ENCODE results near the gene NFKBIA.

The NFKBIA gene

DNA sequence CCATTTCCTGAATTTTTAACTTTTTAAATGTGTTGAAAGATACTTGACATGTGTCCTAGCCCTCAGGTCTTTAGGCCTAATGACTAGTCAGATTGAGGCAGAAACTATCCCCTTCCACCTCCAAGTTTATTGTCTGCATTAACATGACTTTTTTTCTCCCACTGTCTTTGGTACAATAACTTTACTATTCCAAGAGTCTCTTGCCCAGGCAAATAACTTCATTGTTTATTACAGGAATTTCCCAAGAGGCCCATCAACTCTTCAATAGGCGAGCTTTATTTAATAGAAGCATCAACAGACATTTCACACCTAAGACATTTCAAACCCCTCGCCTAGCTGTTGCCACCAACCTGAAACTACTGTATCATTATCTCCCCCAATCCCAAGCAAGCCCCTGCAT is 10.7 kb downstream of the NFKBIA start:
- Histone ChIP-seq H3K9me3 (ENCODE audit: control insufficient read depth, insufficient read depth, low read length) (no peaks in the 10 kb centered on the region), H3K27ac (ENCODE audit: low read depth, low read length) (no peak overlapping the region), H3K27me3 (ENCODE audit: control insufficient read depth, low read length) (no peaks in the 10 kb centered on the region), H3K79me2 (ENCODE audit: control insufficient read depth, low read length) (no peaks in the 10 kb centered on the region), H3K9me2 (replicated peaks; ENCODE audit: control insufficient read depth, low read length) (no peaks in the 10 kb centered on the region), H3K4me2 (ENCODE audit: low read length) (no peak overlapping the region), H3K36me3 (ENCODE audit: control insufficient read depth, low read length) (no peaks in the 10 kb centered on the region), H3K4me3 (ENCODE audit: low read length) (no peak overlapping the region), H4K20me1 (ENCODE audit: control insufficient read depth, insufficient read depth, low read depth, low read length) (no peaks in the 10 kb centered on the region), H3F3A (ENCODE audit: control insufficient read depth, insufficient read depth) (0 out of 2 replicates have a peak, but pooled peaks cover 5% of the 10 kb centered on the region), H3K4me1 (ENCODE audit: control insufficient read depth, low read length) (peaks cover 9% of the 10 kb centered on the region)
- TF ChIP-seq EZH2phosphoT487 (IDR thresholded peaks at IDR 0.05; ENCODE audit: borderline replicate concordance, low read length), result no peak
- TF ChIP-seq, protein P1, sequence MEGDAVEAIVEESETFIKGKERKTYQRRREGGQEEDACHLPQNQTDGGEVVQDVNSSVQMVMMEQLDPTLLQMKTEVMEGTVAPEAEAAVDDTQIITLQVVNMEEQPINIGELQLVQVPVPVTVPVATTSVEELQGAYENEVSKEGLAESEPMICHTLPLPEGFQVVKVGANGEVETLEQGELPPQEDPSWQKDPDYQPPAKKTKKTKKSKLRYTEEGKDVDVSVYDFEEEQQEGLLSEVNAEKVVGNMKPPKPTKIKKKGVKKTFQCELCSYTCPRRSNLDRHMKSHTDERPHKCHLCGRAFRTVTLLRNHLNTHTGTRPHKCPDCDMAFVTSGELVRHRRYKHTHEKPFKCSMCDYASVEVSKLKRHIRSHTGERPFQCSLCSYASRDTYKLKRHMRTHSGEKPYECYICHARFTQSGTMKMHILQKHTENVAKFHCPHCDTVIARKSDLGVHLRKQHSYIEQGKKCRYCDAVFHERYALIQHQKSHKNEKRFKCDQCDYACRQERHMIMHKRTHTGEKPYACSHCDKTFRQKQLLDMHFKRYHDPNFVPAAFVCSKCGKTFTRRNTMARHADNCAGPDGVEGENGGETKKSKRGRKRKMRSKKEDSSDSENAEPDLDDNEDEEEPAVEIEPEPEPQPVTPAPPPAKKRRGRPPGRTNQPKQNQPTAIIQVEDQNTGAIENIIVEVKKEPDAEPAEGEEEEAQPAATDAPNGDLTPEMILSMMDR (IDR thresholded peaks at IDR 0.05; ENCODE audit: low read depth, low read length, poor library complexity, severe bottlenecking), result no peak

DNA sequence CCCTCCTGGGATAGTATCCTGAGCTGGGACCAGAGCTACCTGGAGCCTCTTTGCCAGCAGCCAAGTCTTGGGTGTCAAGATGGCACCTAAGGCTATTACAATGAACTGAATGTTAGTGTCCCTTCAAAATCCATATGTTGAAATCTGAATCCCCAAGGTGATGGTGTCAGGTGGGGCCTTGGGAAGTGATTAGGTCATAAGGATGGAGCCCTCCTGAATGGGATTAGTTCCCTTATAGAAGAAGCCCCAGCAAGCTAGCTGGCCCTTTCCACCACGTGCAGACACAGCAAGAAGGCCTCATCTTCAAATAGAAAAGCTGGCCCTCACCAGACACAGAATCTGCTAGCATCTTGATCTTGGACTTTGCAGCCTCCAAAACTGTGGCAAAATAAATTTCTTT is 12.4 kb downstream of the NFKBIA start:
- H3K27me3 ChIP-seq (ENCODE audit: control insufficient read depth, low read length), result no peaks in the 10 kb centered on the region
- H4K20me1 ChIP-seq (ENCODE audit: control insufficient read depth, insufficient read depth, low read depth, low read length), result no peaks in the 10 kb centered on the region
- no peaks in the 10 kb centered on the region for H3F3A ChIP-seq (ENCODE audit: control insufficient read depth, insufficient read depth)
- H3K9me3 ChIP-seq (ENCODE audit: control insufficient read depth, insufficient read depth, low read length), result no peaks in the 10 kb centered on the region
- H3K4me3 ChIP-seq (ENCODE audit: low read length), result no peak overlapping the region
- H3K9me2 ChIP-seq (replicated peaks; ENCODE audit: control insufficient read depth, low read length), result no peaks in the 10 kb centered on the region
- H3K4me2 ChIP-seq (ENCODE audit: low read length), result no peak overlapping the region
- TF ChIP-seq, protein P1 (IDR thresholded peaks at IDR 0.05; ENCODE audit: low read depth, low read length, poor library complexity, severe bottlenecking), result no peak
- TF ChIP-seq EZH2phosphoT487 (IDR thresholded peaks at IDR 0.05; ENCODE audit: borderline replicate concordance, low read length), result no peak
- no peaks in the 10 kb centered on the region for H3K79me2 ChIP-seq (ENCODE audit: control insufficient read depth, low read length)
- no peaks in the 10 kb centered on the region for H3K4me1 ChIP-seq (ENCODE audit: control insufficient read depth, low read length)
- no peaks in the 10 kb centered on the region for H3K36me3 ChIP-seq (ENCODE audit: control insufficient read depth, low read length)
- no peak overlapping the region for H3K27ac ChIP-seq (ENCODE audit: low read depth, low read length)

DNA sequence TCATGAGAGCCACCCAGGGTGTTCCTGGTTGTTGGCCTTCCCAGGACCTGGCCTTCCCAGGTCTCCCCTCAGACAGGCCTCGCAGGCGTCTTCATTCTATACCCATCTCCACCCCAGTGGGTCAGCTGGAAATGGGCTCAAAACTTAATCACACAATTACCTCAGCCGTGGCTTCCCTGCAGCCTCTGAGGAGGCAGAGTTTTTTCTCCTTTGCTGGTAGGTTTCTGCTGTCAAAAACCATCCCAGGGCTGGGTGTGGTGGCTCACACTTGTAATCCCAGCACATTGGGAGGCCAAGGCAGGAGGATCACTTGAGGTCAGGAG is 13.2 kb downstream of the NFKBIA start:
- Histone ChIP-seq H3K4me2 (ENCODE audit: low read length) (no peak overlapping the region), H3K4me1 (ENCODE audit: control insufficient read depth, low read length) (no peaks in the 10 kb centered on the region), H3K27me3 (ENCODE audit: control insufficient read depth, low read length) (no peaks in the 10 kb centered on the region), H3K9me3 (ENCODE audit: control insufficient read depth, insufficient read depth, low read length) (no peaks in the 10 kb centered on the region), H4K20me1 (ENCODE audit: control insufficient read depth, insufficient read depth, low read depth, low read length) (no peaks in the 10 kb centered on the region), H3K79me2 (ENCODE audit: control insufficient read depth, low read length) (no peaks in the 10 kb centered on the region), H3K27ac (ENCODE audit: low read depth, low read length) (no peak overlapping the region), H3F3A (ENCODE audit: control insufficient read depth, insufficient read depth) (no peaks in the 10 kb centered on the region), H3K36me3 (ENCODE audit: control insufficient read depth, low read length) (no peaks in the 10 kb centered on the region), H3K9me2 (replicated peaks; ENCODE audit: control insufficient read depth, low read length) (no peaks in the 10 kb centered on the region), H3K4me3 (ENCODE audit: low read length) (no peak overlapping the region)
- TF ChIP-seq EZH2phosphoT487 (IDR thresholded peaks at IDR 0.05; ENCODE audit: borderline replicate concordance, low read length), result no peak
- TF ChIP-seq, protein P1 (IDR thresholded peaks at IDR 0.05; ENCODE audit: low read depth, low read length, poor library complexity, severe bottlenecking), result no peak
